ENCODE data around the gene AADACL2.

AADACL2 gene

GRCh38 chr3:151733613-151734012 is at the start of gene AADACL2:
Gene AADACL2 (plus strand): TSS chr3:151733927. CDS start chr3:151734036, 109 bp downstream.
- no peaks in the 10 kb centered on the region for H3K4me1 Mint-ChIP-seq
- H3K36me3 Mint-ChIP-seq: no peaks in the 10 kb centered on the region
- no peak within 1 kb of the TSS for H3K4me3 Mint-ChIP-seq
- H3K9me3 Mint-ChIP-seq: peaks cover 11% of the 10 kb centered on the region
- no peak within 1 kb of the TSS for H3K27ac Mint-ChIP-seq
- peaks cover 4% of the 10 kb centered on the region for H3K27me3 Mint-ChIP-seq

GRCh38 chr3:151684094-151684493 is 49.6 kb upstream of the AADACL2 start:
- Mint-ChIP-seq H3K4me1 (no peaks in the 10 kb centered on the region), H3K27me3 (peaks cover 10% of the 10 kb centered on the region), H3K27ac (no peak overlapping the region), H3K4me3 (no peak overlapping the region), H3K36me3 (no peaks in the 10 kb centered on the region), H3K9me3 (peaks cover 9% of the 10 kb centered on the region)

GRCh38 chr3:151686257-151686656 is 47.5 kb upstream of the AADACL2 start:
- Mint-ChIP-seq H3K36me3 (no peaks in the 10 kb centered on the region), H3K4me3 (no peak overlapping the region), H3K27me3 (peaks cover 8% of the 10 kb centered on the region), H3K27ac (no peak overlapping the region), H3K9me3 (peaks cover 9% of the 10 kb centered on the region), H3K4me1 (no peaks in the 10 kb centered on the region)

GRCh38 chr3:151687076-151687475 is 46.7 kb upstream of the AADACL2 start:
- H3K4me3 Mint-ChIP-seq: no peak overlapping the region
- peaks cover under 1% of the 10 kb centered on the region for H3K9me3 Mint-ChIP-seq
- H3K36me3 Mint-ChIP-seq: no peaks in the 10 kb centered on the region
- no peaks in the 10 kb centered on the region for H3K4me1 Mint-ChIP-seq
- H3K27me3 Mint-ChIP-seq: peaks cover 1% of the 10 kb centered on the region
- no peak overlapping the region for H3K27ac Mint-ChIP-seq

GRCh38 chr3:151688571-151688970 is 45.2 kb upstream of the AADACL2 start:
- Mint-ChIP-seq H3K36me3 (no peaks in the 10 kb centered on the region), H3K4me1 (no peaks in the 10 kb centered on the region), H3K27ac (no peak overlapping the region), H3K9me3 (no peaks in the 10 kb centered on the region), H3K4me3 (no peak overlapping the region), H3K27me3 (peaks cover 1% of the 10 kb centered on the region)

- H3K4me3 Mint-ChIP-seq: no peak overlapping the region
- no peaks in the 10 kb centered on the region for H3K9me3 Mint-ChIP-seq
- H3K36me3 Mint-ChIP-seq: no peaks in the 10 kb centered on the region
- H3K27ac Mint-ChIP-seq: no peak overlapping the region
- no peaks in the 10 kb centered on the region for H3K27me3 Mint-ChIP-seq
- H3K4me1 Mint-ChIP-seq: no peaks in the 10 kb centered on the region
These were observed 43.1 kb upstream of the AADACL2 start for GRCh38 chr3:151690645-151691044.

GRCh38 chr3:151697496-151697895 is 36.2 kb upstream of the AADACL2 start:
- Mint-ChIP-seq H3K27ac (no peak overlapping the region), H3K36me3 (no peaks in the 10 kb centered on the region), H3K27me3 (peaks cover 4% of the 10 kb centered on the region), H3K9me3 (no peaks in the 10 kb centered on the region), H3K4me1 (no peaks in the 10 kb centered on the region), H3K4me3 (no peak overlapping the region)

- H3K27ac Mint-ChIP-seq: no peak overlapping the region
- no peak overlapping the region for H3K4me3 Mint-ChIP-seq
- H3K27me3 Mint-ChIP-seq: peaks cover 9% of the 10 kb centered on the region
- no peaks in the 10 kb centered on the region for H3K36me3 Mint-ChIP-seq
- H3K4me1 Mint-ChIP-seq: no peaks in the 10 kb centered on the region
- H3K9me3 Mint-ChIP-seq: peaks cover 7% of the 10 kb centered on the region
These were observed 26.5 kb upstream of the AADACL2 start for GRCh38 chr3:151707216-151707615.

GRCh38 chr3:151708868-151709267 is 24.9 kb upstream of the AADACL2 start:
- Mint-ChIP-seq H3K4me3 (no peak overlapping the region), H3K27me3 (peaks cover 9% of the 10 kb centered on the region), H3K4me1 (no peaks in the 10 kb centered on the region), H3K27ac (no peak overlapping the region), H3K9me3 (peaks cover 18% of the 10 kb centered on the region), H3K36me3 (no peaks in the 10 kb centered on the region)

GRCh38 chr3:151709847-151710246 is 23.9 kb upstream of the AADACL2 start:
- H3K9me3 Mint-ChIP-seq: peaks cover 21% of the 10 kb centered on the region
- no peaks in the 10 kb centered on the region for H3K4me1 Mint-ChIP-seq

GRCh38 chr3:151721294-151721693 is 12.4 kb upstream of the AADACL2 start:
- Mint-ChIP-seq H3K4me3 (no peak overlapping the region), H3K36me3 (peaks cover 2% of the 10 kb centered on the region), H3K4me1 (no peaks in the 10 kb centered on the region), H3K9me3 (peaks cover 4% of the 10 kb centered on the region), H3K27me3 (peaks cover 1% of the 10 kb centered on the region), H3K27ac (no peak overlapping the region)

More at GRCh38 chr3:151709847-151710246, 23.9 kb upstream of the AADACL2 start:
- H3K36me3 Mint-ChIP-seq: no peaks in the 10 kb centered on the region
- no peak overlapping the region for H3K4me3 Mint-ChIP-seq
- peaks cover 9% of the 10 kb centered on the region for H3K27me3 Mint-ChIP-seq
- no peak overlapping the region for H3K27ac Mint-ChIP-seq

- H3K27ac Mint-ChIP-seq: no peak overlapping the region
- H3K36me3 Mint-ChIP-seq: peaks cover 2% of the 10 kb centered on the region
- H3K9me3 Mint-ChIP-seq: peaks cover 4% of the 10 kb centered on the region
- peaks cover 1% of the 10 kb centered on the region for H3K27me3 Mint-ChIP-seq
- no peak overlapping the region for H3K4me3 Mint-ChIP-seq
- no peaks in the 10 kb centered on the region for H3K4me1 Mint-ChIP-seq
These were observed 10.9 kb upstream of the AADACL2 start for GRCh38 chr3:151722856-151723255.

- peaks cover 2% of the 10 kb centered on the region for H3K36me3 Mint-ChIP-seq
- H3K4me1 Mint-ChIP-seq: no peaks in the 10 kb centered on the region
- no peak overlapping the region for H3K4me3 Mint-ChIP-seq
- peaks cover 4% of the 10 kb centered on the region for H3K9me3 Mint-ChIP-seq
- no peak overlapping the region for H3K27ac Mint-ChIP-seq
- peaks cover 1% of the 10 kb centered on the region for H3K27me3 Mint-ChIP-seq
These were observed 8.9 kb upstream of the AADACL2 start for GRCh38 chr3:151724576-151725562.

GRCh38 chr3:151726016-151726415 is 7.7 kb upstream of the AADACL2 start:
- Mint-ChIP-seq H3K27ac (no peak overlapping the region), H3K9me3 (peaks cover 4% of the 10 kb centered on the region), H3K4me3 (no peak overlapping the region), H3K36me3 (peaks cover 2% of the 10 kb centered on the region), H3K4me1 (no peaks in the 10 kb centered on the region), H3K27me3 (peaks cover 1% of the 10 kb centered on the region)

GRCh38 chr3:151732861-151733260 is 866 bp upstream of the AADACL2 start:
- Mint-ChIP-seq H3K36me3 (no peaks in the 10 kb centered on the region), H3K27me3 (peaks cover 4% of the 10 kb centered on the region), H3K9me3 (peaks cover 11% of the 10 kb centered on the region), H3K4me3 (no peak overlapping the region), H3K4me1 (no peaks in the 10 kb centered on the region), H3K27ac (no peak overlapping the region)

GRCh38 chr3:151740581-151740980 is 6.9 kb downstream of the AADACL2 start:
- no peak overlapping the region for H3K27ac Mint-ChIP-seq
- H3K4me3 Mint-ChIP-seq: no peak overlapping the region
- no peaks in the 10 kb centered on the region for H3K36me3 Mint-ChIP-seq
- H3K4me1 Mint-ChIP-seq: no peaks in the 10 kb centered on the region
- peaks cover 5% of the 10 kb centered on the region for H3K27me3 Mint-ChIP-seq
- H3K9me3 Mint-ChIP-seq: peaks cover 11% of the 10 kb centered on the region

Data from activated naive CD4-positive, alpha-beta T cell treated with anti-CD3 and anti-CD28 coated beads, Interleukin-2, amount 50 U/mL, for 24 hours (primary cell).